Measurements from ENCODE around the gene SUGCT.

- TF ChIP-seq ZNF263 (CRISPR knock-in tag; IDR thresholded peaks at IDR 0.05; ENCODE audit: borderline replicate concordance), result no peak
- no peak for TF ChIP-seq EZH2 (IDR thresholded peaks at IDR 0.05; ENCODE audit: borderline replicate concordance, low read depth, low read length)
Measured at GRCh38 chr7:40658729-40659128, 523.9 kb downstream of the SUGCT start.

All from K562 (cell line).